Esophagus (tissue), 2 donors: ENCODE data around the gene ARHGAP9. TPM values are rescaled to one million over a fixed set of nuclear protein-coding genes. Genes with fewer than 3 reads are reported as not detected.
A peak's percentile ranks its signal among the peaks of the same experiment; 100 is the strongest.

Experiments used
- H3K27ac ChIP-seq, 2 donors: one replicate each; pipeline ENCODE4 v1.5.1; 2013; ENCODE audit warnings: low read depth in 2 of 2, mild to moderate bottlenecking in 2 of 2, inconsistent platforms in 1 of 2, low read length in 1 of 2, moderate library complexity in 1 of 2
- H3K27me3 ChIP-seq, 2 donors: one replicate each; pipeline ENCODE4 v1.6.1; 2013; ENCODE audit warnings: low read length in 2 of 2, control low read depth in 1 of 2, mild to moderate bottlenecking in 1 of 2; ENCODE audit not compliant: insufficient read depth in 2 of 2, control insufficient read depth in 1 of 2
- H3K36me3 ChIP-seq, 2 donors: one replicate each; pipeline ENCODE4 v1.6.1; 2013; ENCODE audit warnings: low read length in 1 of 2; ENCODE audit not compliant: control insufficient read depth in 2 of 2, insufficient read depth in 2 of 2
- H3K4me1 ChIP-seq, 2 donors: one replicate each; pipeline ENCODE4 v1.6.1; 2013; ENCODE audit warnings: low read length in 1 of 2; ENCODE audit not compliant: control insufficient read depth in 2 of 2, insufficient read depth in 2 of 2
- H3K4me3 ChIP-seq, 2 donors: one replicate each; pipeline ENCODE4 v1.5.1; 2013; ENCODE audit warnings: low read length in 2 of 2, mild to moderate bottlenecking in 2 of 2, low read depth in 1 of 2, moderate library complexity in 1 of 2
- H3K9me3 ChIP-seq, 2 donors: one replicate each; pipeline ENCODE4 v1.6.1; 2013; ENCODE audit warnings: mild to moderate bottlenecking in 2 of 2, low read depth in 1 of 2, low read length in 1 of 2, moderate library complexity in 1 of 2; ENCODE audit not compliant: control insufficient read depth in 2 of 2, insufficient read depth in 1 of 2
- WGBS, 2 donors: extraction: QIAGEN DNeasy Blood & Tissue Kit; methylation state at CpG; one replicate each; pipeline ENCODE4 v1.1.7; 2013; 5-methylcytosine and 5-hydroxymethylcytosine counted together
- polyA plus RNA-seq, 2 donors: library from polyadenylated mRNA; stranded (reverse); fragments of 200-250 nt; gene quantifications; one replicate each; pipeline ENCODE4 v1.2.3, GENCODE V29; 2013
- donor health status: healthy with polysubstance abuse.
- donor health status: Bipolar disorder and iron deficiency.

The ARHGAP9 gene
- polyA plus RNA-seq, 2 donors: 4.3 to 9.2 TPM

DNA sequence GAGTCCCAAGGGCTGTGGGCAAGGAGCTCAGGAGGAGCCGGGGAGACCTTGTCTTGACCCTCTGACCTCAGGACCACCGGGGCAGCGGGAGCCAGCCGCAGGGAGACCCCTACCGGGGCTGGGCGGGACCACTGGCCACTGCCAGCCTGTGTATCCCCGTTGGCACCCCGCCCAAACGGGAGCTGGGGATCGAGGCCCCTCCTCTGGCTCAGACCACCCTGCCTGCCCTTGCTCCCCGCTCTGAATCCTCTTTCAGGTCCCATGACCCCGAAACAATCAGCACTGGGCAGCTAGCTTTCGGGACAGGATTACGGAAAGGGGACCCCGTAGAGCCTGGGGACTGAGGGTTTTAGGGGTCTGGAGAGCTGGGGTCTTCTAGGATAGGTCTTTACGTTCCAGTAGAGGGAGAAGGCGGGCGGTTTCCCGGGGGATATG, 18.8 kb downstream of the ARHGAP9 start:
- H3K27ac ChIP-seq: no peak overlapping the region
- no peaks in the 10 kb centered on the region for H3K9me3 ChIP-seq
- H3K4me3 ChIP-seq: no peak overlapping the region
- peaks cover 0 to 6% of the 10 kb centered on the region in 2 donors for H3K4me1 ChIP-seq
- 2 to 3% methylated on average over 18 to 19 of the region's 19 CpGs for WGBS, 2 donors
- no peaks in the 10 kb centered on the region for H3K36me3 ChIP-seq
- H3K27me3 ChIP-seq: no peaks in the 10 kb centered on the region

DNA sequence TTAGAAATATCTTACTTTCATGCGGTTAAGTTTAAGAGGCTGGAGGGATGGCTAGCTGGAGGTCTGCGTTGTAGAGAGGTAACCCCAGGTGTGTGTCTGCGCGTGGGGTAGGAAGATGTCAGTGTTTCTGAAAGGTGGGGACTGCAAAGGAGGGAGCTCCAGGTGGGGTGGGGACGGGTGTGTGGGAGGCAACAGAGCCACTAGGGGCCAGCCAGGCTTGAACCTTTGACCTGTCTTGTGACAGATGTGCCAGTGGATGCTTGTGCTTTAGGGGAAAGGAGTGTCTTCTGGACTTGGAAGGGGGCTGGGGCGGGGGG, 19.2 kb downstream of the ARHGAP9 start:
- Histone ChIP-seq H3K4me1 (peaks cover 0 to 6% of the 10 kb centered on the region in 2 donors), H3K27me3 (no peaks in the 10 kb centered on the region), H3K27ac (no peak overlapping the region), H3K9me3 (no peaks in the 10 kb centered on the region), H3K4me3 (peak overlapping the region in 1 of 2 donors; percentile 62), H3K36me3 (no peaks in the 10 kb centered on the region)
- WGBS, 2 donors: 0 to 4% methylated on average over 5 to 6 of the region's 6 CpGs

DNA sequence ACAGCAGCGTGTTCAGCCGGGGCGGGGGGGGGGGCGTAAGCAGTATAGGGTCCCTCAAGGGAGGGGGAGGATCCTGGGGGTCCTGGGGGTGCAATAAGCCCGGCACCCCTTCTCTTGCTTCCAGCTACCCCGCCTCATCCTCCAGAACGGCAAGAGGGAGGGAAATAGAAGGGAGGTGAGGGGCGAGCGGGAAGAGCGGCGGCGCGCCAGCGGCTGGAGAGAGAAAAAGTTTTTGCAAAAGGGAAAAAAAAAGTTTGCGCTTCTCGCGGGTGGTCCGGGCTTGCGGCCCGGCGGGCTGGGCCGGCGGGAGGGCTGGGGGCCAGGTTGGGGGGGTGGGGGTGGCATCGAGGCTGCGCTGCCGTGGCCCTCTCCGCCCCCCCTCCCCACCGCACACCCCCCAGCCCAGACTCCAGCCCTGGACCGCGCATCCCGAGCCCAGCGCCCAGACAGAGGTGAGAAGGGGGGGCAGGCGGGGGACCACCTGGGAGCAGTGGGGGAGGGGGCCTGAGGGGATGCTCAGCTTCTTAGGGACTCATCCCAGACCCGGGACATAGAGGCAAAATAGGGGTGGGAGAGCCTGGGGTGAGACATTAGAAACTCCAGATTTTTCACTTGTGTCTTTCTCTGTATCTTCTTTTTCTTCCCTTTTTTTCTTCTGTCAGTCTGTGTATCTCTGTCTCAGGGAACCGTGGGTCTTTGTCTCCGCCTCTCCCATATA, 19.8 kb downstream of the ARHGAP9 start, which contains the start of gene GLI1:
Gene GLI1 (plus strand): TSS at position 36 of the 718 bp plus-strand sequence. CDS start 3,907 bp downstream, outside the sequence.
- Histone ChIP-seq H3K36me3 (no peaks in the 10 kb centered on the region), H3K27ac (peak within 1 kb of the TSS; percentile 65 to 74), H3K4me3 (peak within 1 kb of the TSS; percentile 45 to 62), H3K9me3 (no peaks in the 10 kb centered on the region), H3K27me3 (no peaks in the 10 kb centered on the region), H3K4me1 (peaks cover 0 to 6% of the 10 kb centered on the region in 2 donors)
- 1% methylated on average over 17 to 31 of the region's 36 CpGs for WGBS, 2 donors

DNA sequence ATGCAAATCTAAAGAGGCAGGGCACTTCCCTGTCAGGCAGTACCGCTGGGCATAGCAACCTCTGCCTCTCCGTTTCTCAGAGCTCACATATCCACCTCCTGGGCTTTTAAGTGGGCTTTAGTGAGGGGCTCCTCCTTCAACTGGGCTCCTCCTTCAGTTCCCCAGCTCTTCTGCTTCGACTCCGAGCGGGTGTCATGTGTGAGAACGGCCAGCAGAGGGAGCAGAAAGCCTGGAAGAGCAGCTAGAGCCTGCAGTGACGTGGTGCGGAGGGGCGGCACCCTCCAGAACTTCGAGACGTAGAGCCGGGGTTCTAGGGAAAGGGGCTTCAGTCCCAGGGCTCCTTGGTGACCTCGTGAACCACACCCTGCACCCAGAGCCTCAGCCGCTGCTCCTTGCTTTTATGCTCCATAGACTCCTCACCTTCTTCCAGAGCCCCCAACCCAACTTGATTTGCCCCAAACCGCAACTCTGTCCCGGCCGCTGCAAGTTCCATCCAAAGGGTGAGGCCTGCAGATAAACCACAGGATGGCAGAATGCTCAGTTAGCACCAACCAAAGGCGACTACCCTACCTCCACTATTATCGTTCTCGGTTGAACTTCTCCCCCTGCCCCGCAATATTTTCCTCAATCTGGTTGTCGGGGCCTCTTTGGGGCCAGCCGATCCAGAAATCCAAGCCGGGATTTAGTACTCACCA, 20.5 kb downstream of the ARHGAP9 start:
- Histone ChIP-seq H3K27ac (peak overlapping the region; percentile 65 to 74), H3K36me3 (no peaks in the 10 kb centered on the region), H3K4me3 (peak overlapping the region; percentile 45 to 62), H3K9me3 (no peaks in the 10 kb centered on the region), H3K4me1 (peaks cover 0 to 6% of the 10 kb centered on the region in 2 donors), H3K27me3 (no peaks in the 10 kb centered on the region)
- 0 to 1% methylated on average over 24 of the region's 24 CpGs for WGBS, 2 donors

DNA sequence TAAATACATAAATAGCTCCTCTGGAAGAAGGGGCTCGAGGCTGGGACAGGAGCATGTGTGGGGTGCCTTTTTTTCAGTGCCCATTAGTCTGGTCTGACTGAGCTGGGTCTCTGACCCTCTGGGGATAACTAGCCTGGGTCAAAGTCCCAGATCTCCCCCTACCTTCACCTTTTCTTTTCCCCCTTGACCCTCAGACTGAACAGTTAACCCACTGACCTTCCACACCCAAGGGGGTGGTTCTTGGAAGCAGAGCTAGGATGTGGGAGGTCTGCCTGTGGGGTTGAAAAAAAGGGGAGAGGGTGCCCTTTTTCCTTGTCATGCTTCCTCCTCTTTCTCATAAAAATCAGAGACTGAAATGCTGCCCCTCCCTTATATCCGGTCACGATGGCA, 21.0 kb downstream of the ARHGAP9 start:
- H3K4me3 ChIP-seq: peak overlapping the region; percentile 45 to 62

DNA sequence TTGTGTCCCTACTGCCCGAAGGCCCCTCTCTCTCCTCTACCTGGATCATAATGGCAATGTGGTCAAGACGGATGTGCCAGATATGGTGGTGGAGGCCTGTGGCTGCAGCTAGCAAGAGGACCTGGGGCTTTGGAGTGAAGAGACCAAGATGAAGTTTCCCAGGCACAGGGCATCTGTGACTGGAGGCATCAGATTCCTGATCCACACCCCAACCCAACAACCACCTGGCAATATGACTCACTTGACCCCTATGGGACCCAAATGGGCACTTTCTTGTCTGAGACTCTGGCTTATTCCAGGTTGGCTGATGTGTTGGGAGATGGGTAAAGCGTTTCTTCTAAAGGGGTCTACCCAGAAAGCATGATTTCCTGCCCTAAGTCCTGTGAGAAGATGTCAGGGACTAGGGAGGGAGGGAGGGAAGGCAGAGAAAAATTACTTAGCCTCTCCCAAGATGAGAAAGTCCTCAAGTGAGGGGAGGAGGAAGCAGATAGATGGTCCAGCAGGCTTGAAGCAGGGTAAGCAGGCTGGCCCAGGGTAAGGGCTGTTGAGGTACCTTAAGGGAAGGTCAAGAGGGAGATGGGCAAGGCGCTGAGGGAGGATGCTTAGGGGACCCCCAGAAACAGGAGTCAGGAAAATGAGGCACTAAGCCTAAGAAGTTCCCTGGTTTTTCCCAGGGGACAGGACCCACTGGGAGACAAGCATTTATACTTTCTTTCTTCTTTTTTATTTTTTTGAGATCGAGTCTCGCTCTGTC, 22.8 kb downstream of the ARHGAP9 start:
- Histone ChIP-seq H3K27ac (no peak overlapping the region), H3K36me3 (no peaks in the 10 kb centered on the region), H3K4me3 (no peak overlapping the region), H3K27me3 (no peaks in the 10 kb centered on the region), H3K9me3 (no peaks in the 10 kb centered on the region), H3K4me1 (peaks cover 0 to 6% of the 10 kb centered on the region in 2 donors)
- WGBS, 2 donors: 83 to 88% methylated on average over 6 of the region's 6 CpGs

More for the DNA sequence above, 21.0 kb downstream of the ARHGAP9 start:
- WGBS, 2 donors: 29% methylated on average over 3 of the region's 3 CpGs
- peaks cover 0 to 6% of the 10 kb centered on the region in 2 donors for H3K4me1 ChIP-seq
- no peaks in the 10 kb centered on the region for H3K36me3 ChIP-seq
- no peaks in the 10 kb centered on the region for H3K9me3 ChIP-seq
- peak overlapping the region; percentile 64 to 65 for H3K27ac ChIP-seq
- no peaks in the 10 kb centered on the region for H3K27me3 ChIP-seq

DNA sequence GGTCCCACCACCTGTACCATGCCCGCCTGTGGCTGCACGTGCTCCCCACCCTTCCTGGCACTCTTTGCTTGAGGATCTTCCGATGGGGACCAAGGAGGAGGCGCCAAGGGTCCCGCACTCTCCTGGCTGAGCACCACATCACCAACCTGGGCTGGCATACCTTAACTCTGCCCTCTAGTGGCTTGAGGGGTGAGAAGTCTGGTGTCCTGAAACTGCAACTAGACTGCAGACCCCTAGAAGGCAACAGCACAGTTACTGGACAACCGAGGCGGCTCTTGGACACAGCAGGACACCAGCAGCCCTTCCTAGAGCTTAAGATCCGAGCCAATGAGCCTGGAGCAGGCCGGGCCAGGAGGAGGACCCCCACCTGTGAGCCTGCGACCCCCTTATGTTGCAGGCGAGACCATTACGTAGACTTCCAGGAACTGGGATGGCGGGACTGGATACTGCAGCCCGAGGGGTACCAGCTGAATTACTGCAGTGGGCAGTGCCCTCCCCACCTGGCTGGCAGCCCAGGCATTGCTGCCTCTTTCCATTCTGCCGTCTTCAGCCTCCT, 23.4 kb downstream of the ARHGAP9 start:
- Histone ChIP-seq H3K4me1 (peaks cover 0 to 6% of the 10 kb centered on the region in 2 donors), H3K9me3 (no peaks in the 10 kb centered on the region), H3K36me3 (no peaks in the 10 kb centered on the region), H3K27me3 (no peaks in the 10 kb centered on the region), H3K27ac (no peak overlapping the region), H3K4me3 (no peak overlapping the region)
- 35% methylated on average over 15 of the region's 15 CpGs for WGBS, 2 donors

DNA sequence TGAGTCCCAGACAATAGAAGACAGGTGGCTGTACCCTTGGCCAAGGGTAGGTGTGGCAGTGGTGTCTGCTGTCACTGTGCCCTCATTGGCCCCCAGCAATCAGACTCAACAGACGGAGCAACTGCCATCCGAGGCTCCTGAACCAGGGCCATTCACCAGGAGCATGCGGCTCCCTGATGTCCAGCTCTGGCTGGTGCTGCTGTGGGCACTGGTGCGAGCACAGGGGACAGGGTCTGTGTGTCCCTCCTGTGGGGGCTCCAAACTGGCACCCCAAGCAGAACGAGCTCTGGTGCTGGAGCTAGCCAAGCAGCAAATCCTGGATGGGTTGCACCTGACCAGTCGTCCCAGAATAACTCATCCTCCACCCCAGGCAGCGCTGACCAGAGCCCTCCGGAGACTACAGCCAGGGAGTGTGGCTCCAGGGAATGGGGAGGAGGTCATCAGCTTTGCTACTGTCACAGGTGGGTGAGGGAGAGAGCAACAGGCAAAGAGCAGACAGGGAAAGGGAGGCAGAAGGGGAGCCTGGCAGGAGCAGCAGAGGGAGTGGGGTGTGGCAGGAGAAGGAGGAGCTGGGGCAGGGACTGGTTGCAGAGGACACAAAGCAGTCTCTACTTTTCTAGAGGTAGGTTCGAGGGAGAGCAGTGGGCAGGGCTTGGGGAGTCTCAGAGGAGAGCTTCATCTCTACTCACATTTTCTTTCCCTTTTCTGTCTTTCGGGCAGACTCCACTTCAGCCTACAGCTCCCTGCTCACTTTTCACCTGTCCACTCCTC, 24.1 kb downstream of the ARHGAP9 start:
- Histone ChIP-seq H3K4me3 (no peak overlapping the region), H3K9me3 (no peaks in the 10 kb centered on the region), H3K27me3 (no peaks in the 10 kb centered on the region), H3K4me1 (no peaks in the 10 kb centered on the region), H3K36me3 (no peaks in the 10 kb centered on the region), H3K27ac (no peak overlapping the region)
- WGBS, 2 donors: 51% methylated on average over 10 of the region's 10 CpGs
